Naive B cell (primary cell): ENCODE data around the gene METTL6. TPM values are rescaled to one million over a fixed set of nuclear protein-coding genes. Genes with fewer than 3 reads are reported as not detected.
"Not testable (repeated sequence)": the region's sequence is repeated elsewhere in the genome, so short reads cannot be mapped to it uniquely, and the experiment has no call there.

Source experiments
- ATAC-seq, 2 donors: fragments of 150-1000 bp; cut with Tn5 transposase; 2 replicates each; pipeline ENCODE4 v1.10.0; 2021; ENCODE audit warnings: low read depth in 2 of 2, mild to moderate bottlenecking in 2 of 2, moderate library complexity in 2 of 2
- DNase-seq: peaks from one replicate; pipeline ENCODE4 v3.0.0; 2022
- H3K27ac Mint-ChIP-seq, 6 donors: one replicate each; pipeline ENCODE4 v1.8.0; 2020 to 2022; ENCODE audit warnings: mild to moderate bottlenecking in 6 of 6, mixed read lengths in 6 of 6, moderate library complexity in 5 of 6, inconsistent platforms in 2 of 6
- H3K27me3 Mint-ChIP-seq, 3 donors: one replicate each; pipeline ENCODE4 v1.8.0; 2021 to 2022; ENCODE audit warnings: mixed read lengths in 3 of 3, mild to moderate bottlenecking in 1 of 3
- H3K36me3 Mint-ChIP-seq, 2 donors: one replicate each; pipeline ENCODE4 v1.8.0; 2020 to 2022; ENCODE audit warnings: mixed read lengths in 2 of 2, inconsistent platforms in 1 of 2, mild to moderate bottlenecking in 1 of 2
- H3K4me1 Mint-ChIP-seq, 3 donors: one replicate each; pipeline ENCODE4 v1.8.0; 2020 to 2022; ENCODE audit warnings: mixed read lengths in 3 of 3, inconsistent platforms in 1 of 3, mild to moderate bottlenecking in 1 of 3, moderate library complexity in 1 of 3
- H3K4me3 Mint-ChIP-seq, 8 donors: one replicate each; pipeline ENCODE4 v1.8.0; 2020 to 2022; ENCODE audit warnings: mild to moderate bottlenecking in 8 of 8, mixed read lengths in 8 of 8, moderate library complexity in 8 of 8, inconsistent platforms in 2 of 8
- H3K9me3 Mint-ChIP-seq, 7 donors: one replicate each; pipeline ENCODE4 v1.8.0; 2020 to 2022; ENCODE audit warnings: mixed read lengths in 7 of 7, mild to moderate bottlenecking in 5 of 7, inconsistent platforms in 2 of 7, moderate library complexity in 1 of 7
- polyA plus RNA-seq, 6 donors: library from polyadenylated mRNA; unstranded; fragments of 300-500 nt; fragmentation: Illumina TruSeq; gene quantifications; one replicate each; pipeline ENCODE4 v1.2.3, GENCODE V29; 2021; ENCODE audit warnings: low read depth in 6 of 6

METTL6 gene
- polyA plus RNA-seq, 6 donors from 2014 or later: 15.1 to 25.1 (median 17.0) TPM

- H3K4me3 Mint-ChIP-seq: no peak overlapping the region
- H3K36me3 Mint-ChIP-seq: peaks cover 11 to 22% of the 10 kb centered on the region in 2 donors
- peak overlapping the region in 1 of 6 donors; percentile 33 for H3K27ac Mint-ChIP-seq
- peaks cover 0 to 10% (median 0%) of the 10 kb centered on the region in 3 donors for H3K4me1 Mint-ChIP-seq
- DNase-seq (no peak), ATAC-seq (no peak)
- no peaks in the 10 kb centered on the region for H3K27me3 Mint-ChIP-seq
- H3K9me3 Mint-ChIP-seq: no peaks in the 10 kb centered on the region
Observed at GRCh38 chr3:15439476-15439875, 12.1 kb upstream of the METTL6 start.

GRCh38 chr3:15438983-15439382 is 11.6 kb upstream of the METTL6 start:
- peak overlapping the region in 1 of 6 donors; percentile 33 for H3K27ac Mint-ChIP-seq
- ATAC-seq: no peak

GRCh38 chr3:15436246-15436645 is 8.9 kb upstream of the METTL6 start:
- H3K27ac Mint-ChIP-seq: peak overlapping the region in 1 of 6 donors; percentile 58
- peaks cover 1 to 20% (median 2%) of the 10 kb centered on the region in 3 donors for H3K4me1 Mint-ChIP-seq
- H3K27me3 Mint-ChIP-seq: no peaks in the 10 kb centered on the region
- ATAC-seq (no peak), DNase-seq (no peak)
- H3K4me3 Mint-ChIP-seq: no peak overlapping the region
- peaks cover 14 to 19% of the 10 kb centered on the region in 2 donors for H3K36me3 Mint-ChIP-seq
- H3K9me3 Mint-ChIP-seq: no peaks in the 10 kb centered on the region

More at GRCh38 chr3:15438983-15439382, 11.6 kb upstream of the METTL6 start:
- no peaks in the 10 kb centered on the region for H3K9me3 Mint-ChIP-seq
- peaks cover 11 to 25% of the 10 kb centered on the region in 2 donors for H3K36me3 Mint-ChIP-seq
- H3K4me3 Mint-ChIP-seq: no peak overlapping the region
- H3K4me1 Mint-ChIP-seq: peaks cover 0 to 14% (median 0%) of the 10 kb centered on the region in 3 donors
- DNase-seq: no peak
- H3K27me3 Mint-ChIP-seq: no peaks in the 10 kb centered on the region

GRCh38 chr3:15434756-15435155 is 7.4 kb upstream of the METTL6 start:
- Mint-ChIP-seq H3K27ac (no peak overlapping the region), H3K4me1 (peaks cover 5 to 20% (median 13%) of the 10 kb centered on the region in 3 donors), H3K36me3 (peaks cover 14 to 23% of the 10 kb centered on the region in 2 donors), H3K9me3 (no peaks in the 10 kb centered on the region), H3K27me3 (no peaks in the 10 kb centered on the region), H3K4me3 (no peak overlapping the region)
- DNase-seq (no peak), ATAC-seq (no peak)

GRCh38 chr3:15433531-15433930 is 6.2 kb upstream of the METTL6 start:
- peaks cover 14 to 23% of the 10 kb centered on the region in 2 donors for H3K36me3 Mint-ChIP-seq

GRCh38 chr3:15431256-15431837 is 4.0 kb upstream of the METTL6 start:
- H3K36me3 Mint-ChIP-seq: peaks cover 16 to 29% of the 10 kb centered on the region in 2 donors
- H3K27me3 Mint-ChIP-seq: no peaks in the 10 kb centered on the region
- no peaks in the 10 kb centered on the region for H3K9me3 Mint-ChIP-seq
- peaks cover 25 to 49% (median 45%) of the 10 kb centered on the region in 3 donors for H3K4me1 Mint-ChIP-seq
- no peak overlapping the region for H3K4me3 Mint-ChIP-seq
- peak overlapping the region in 2 of 6 donors; percentile 20 to 60 for H3K27ac Mint-ChIP-seq
- ATAC-seq (no peak), DNase-seq (no peak)

More at GRCh38 chr3:15433531-15433930, 6.2 kb upstream of the METTL6 start:
- Mint-ChIP-seq H3K27ac (no peak overlapping the region), H3K4me1 (peaks cover 10 to 30% (median 23%) of the 10 kb centered on the region in 3 donors), H3K9me3 (no peaks in the 10 kb centered on the region), H3K4me3 (no peak overlapping the region), H3K27me3 (no peaks in the 10 kb centered on the region)
- no peak for DNase-seq
- ATAC-seq: no peak

- H3K27ac Mint-ChIP-seq: peak overlapping the region in 1 of 6 donors; percentile 59
- peak overlapping the region in 1 of 8 donors; percentile 6 for H3K4me3 Mint-ChIP-seq
- peaks cover 30 to 56% (median 52%) of the 10 kb centered on the region in 3 donors for H3K4me1 Mint-ChIP-seq
Observed at GRCh38 chr3:15430624-15431023, 3.3 kb upstream of the METTL6 start.

GRCh38 chr3:15429080-15429479 is 1.7 kb upstream of the METTL6 start:
- Mint-ChIP-seq H3K9me3 (no peaks in the 10 kb centered on the region), H3K27ac (peak overlapping the region in 3 of 6 donors; percentile 64 to 94 (median 67)), H3K4me1 (peaks cover 36 to 61% (median 58%) of the 10 kb centered on the region in 3 donors), H3K27me3 (no peaks in the 10 kb centered on the region), H3K36me3 (peaks cover 12 to 16% of the 10 kb centered on the region in 2 donors), H3K4me3 (peak overlapping the region; percentile 29 to 99 (median 98))
- ATAC-seq (no peak), DNase-seq (no peak)

More at GRCh38 chr3:15430624-15431023, 3.3 kb upstream of the METTL6 start:
- H3K27me3 Mint-ChIP-seq: no peaks in the 10 kb centered on the region
- DNase-seq: no peak
- no peak for ATAC-seq
- no peaks in the 10 kb centered on the region for H3K9me3 Mint-ChIP-seq
- peaks cover 12 to 24% of the 10 kb centered on the region in 2 donors for H3K36me3 Mint-ChIP-seq

- no peaks in the 10 kb centered on the region for H3K9me3 Mint-ChIP-seq
- DNase-seq (no peak), ATAC-seq (no peak)
- peak overlapping the region; percentile 67 to 98 (median 91) for H3K27ac Mint-ChIP-seq
- peaks cover 9 to 16% of the 10 kb centered on the region in 2 donors for H3K36me3 Mint-ChIP-seq
- H3K4me1 Mint-ChIP-seq: peaks cover 36 to 65% (median 56%) of the 10 kb centered on the region in 3 donors
- peak overlapping the region; percentile 84 to 99 (median 98) for H3K4me3 Mint-ChIP-seq
- no peaks in the 10 kb centered on the region for H3K27me3 Mint-ChIP-seq
Observed at GRCh38 chr3:15428539-15428938, 1.2 kb upstream of the METTL6 start.

GRCh38 chr3:15427981-15428380 is 637 bp upstream of the METTL6 start:
- Mint-ChIP-seq H3K9me3 (no peaks in the 10 kb centered on the region), H3K36me3 (peaks cover 4 to 16% of the 10 kb centered on the region in 2 donors), H3K4me1 (peaks cover 36 to 65% (median 51%) of the 10 kb centered on the region in 3 donors), H3K27me3 (no peaks in the 10 kb centered on the region), H3K4me3 (peak overlapping the region; percentile 84 to 99 (median 98)), H3K27ac (peak overlapping the region; percentile 78 to 98 (median 98))
- DNase-seq (no peak), ATAC-seq (no peak)

- Mint-ChIP-seq H3K27ac (peak overlapping the region; percentile 94 to 99 (median 98)), H3K9me3 (no peaks in the 10 kb centered on the region), H3K4me1 (peaks cover 36 to 69% (median 51%) of the 10 kb centered on the region in 3 donors), H3K36me3 (peaks cover 4 to 16% of the 10 kb centered on the region in 2 donors), H3K4me3 (peak overlapping the region; percentile 84 to 99 (median 98)), H3K27me3 (no peaks in the 10 kb centered on the region)
- DNase-seq (no peak), ATAC-seq (no peak)
Observed at GRCh38 chr3:15426579-15427118, 695 bp downstream of the METTL6 start.

- no peak for DNase-seq
- Mint-ChIP-seq H3K9me3 (no peaks in the 10 kb centered on the region), H3K36me3 (peaks cover under 1 to 5% of the 10 kb centered on the region in 2 donors), H3K27ac (no peak overlapping the region), H3K4me1 (peaks cover 9 to 24% (median 22%) of the 10 kb centered on the region in 3 donors), H3K27me3 (no peaks in the 10 kb centered on the region), H3K4me3 (peak overlapping the region in 1 of 8 donors; percentile 57)
- no peak for ATAC-seq
Observed at GRCh38 chr3:15420871-15421270, 6.5 kb downstream of the METTL6 start.

- H3K36me3 Mint-ChIP-seq: peaks cover 11 to 20% of the 10 kb centered on the region in 2 donors
- not testable (repeated sequence) for H3K27me3 Mint-ChIP-seq, H3K27ac Mint-ChIP-seq, H3K4me1 Mint-ChIP-seq, DNase-seq, H3K9me3 Mint-ChIP-seq, H3K4me3 Mint-ChIP-seq, ATAC-seq
Observed at GRCh38 chr3:15410966-15411365, 16.4 kb downstream of the METTL6 start.

- DNase-seq (no peak), ATAC-seq (no peak)
- Mint-ChIP-seq H3K4me1 (peaks cover 0 to 7% (median 4%) of the 10 kb centered on the region in 3 donors), H3K36me3 (peaks cover 0 to 15% of the 10 kb centered on the region in 2 donors), H3K27ac (no peak overlapping the region), H3K9me3 (no peaks in the 10 kb centered on the region), H3K4me3 (no peak overlapping the region), H3K27me3 (no peaks in the 10 kb centered on the region)
Observed at GRCh38 chr3:15409774-15410173, 17.6 kb downstream of the METTL6 start.
